Osteocyte (in vitro differentiated cells): ENCODE measurements around the gene ATG14. TPM values are rescaled to one million over a fixed set of nuclear protein-coding genes. Genes with fewer than 3 reads are reported as not detected.

Experiments
- DNase-seq: peaks from one replicate; pipeline ENCODE4 v3.0.0; 2021; ENCODE audit warnings: mixed read lengths; ENCODE audit not compliant: unreplicated experiment; ENCODE audit errors: extremely low spot score
- H3K27ac Mint-ChIP-seq: one replicate; pipeline ENCODE4 v1.8.0; 2021; ENCODE audit warnings: mild to moderate bottlenecking, mixed read lengths; ENCODE audit not compliant: unreplicated experiment
- H3K27me3 Mint-ChIP-seq: one replicate; pipeline ENCODE4 v1.8.0; 2021; ENCODE audit warnings: mixed read lengths; ENCODE audit not compliant: unreplicated experiment
- H3K36me3 Mint-ChIP-seq: one replicate; pipeline ENCODE4 v1.8.0; 2021; ENCODE audit warnings: mixed read lengths; ENCODE audit not compliant: unreplicated experiment
- H3K4me1 Mint-ChIP-seq: one replicate; pipeline ENCODE4 v1.8.0; 2021; ENCODE audit warnings: mixed read lengths; ENCODE audit not compliant: unreplicated experiment
- H3K4me3 Mint-ChIP-seq: one replicate; pipeline ENCODE4 v1.8.0; 2021; ENCODE audit warnings: mild to moderate bottlenecking, moderate library complexity, mixed read lengths; ENCODE audit not compliant: unreplicated experiment
- H3K9me3 Mint-ChIP-seq: one replicate; pipeline ENCODE4 v1.8.0; 2021; ENCODE audit warnings: mixed read lengths; ENCODE audit not compliant: unreplicated experiment
- CTCF ChIP-seq: fragments of 200-600 bp; sonication (generic); IDR thresholded peaks from 2 replicates; pipeline ENCODE4 v1.5.0; 2021; ENCODE audit warnings: antibody characterized with exemption, mild to moderate bottlenecking, moderate library complexity
- total RNA-seq: library from RNA; stranded (reverse); gene quantifications from 2 replicates; pipeline ENCODE4 v1.2.1, GENCODE V29; 2021

ATG14 gene
- total RNA-seq, 1 donor from 2014 or later = 13.8 TPM

GRCh38 chr14:55401751-55402150, 9.9 kb downstream of the ATG14 start:
- H3K4me3 Mint-ChIP-seq = no peak overlapping the region
- no peak for TF ChIP-seq CTCF
- H3K4me1 Mint-ChIP-seq = peaks cover 18% of the 10 kb centered on the region
- DNase-seq = no peak
- H3K27me3 Mint-ChIP-seq = no peaks in the 10 kb centered on the region
- H3K27ac Mint-ChIP-seq = peak overlapping the region; percentile 40
- no peaks in the 10 kb centered on the region for H3K9me3 Mint-ChIP-seq
- peaks cover 1% of the 10 kb centered on the region for H3K36me3 Mint-ChIP-seq

- DNase-seq = no peak
- H3K4me3 Mint-ChIP-seq = no peak overlapping the region
- no peaks in the 10 kb centered on the region for H3K27me3 Mint-ChIP-seq
- H3K4me1 Mint-ChIP-seq = peaks cover 18% of the 10 kb centered on the region
- peak overlapping the region; percentile 63 for H3K27ac Mint-ChIP-seq
- H3K9me3 Mint-ChIP-seq = no peaks in the 10 kb centered on the region
- H3K36me3 Mint-ChIP-seq = peaks cover 9% of the 10 kb centered on the region
- TF ChIP-seq CTCF = no peak
Observed at GRCh38 chr14:55399852-55400251, 11.8 kb downstream of the ATG14 start.

- DNase-seq = no peak
- TF ChIP-seq CTCF = no peak
- no peaks in the 10 kb centered on the region for H3K9me3 Mint-ChIP-seq
- H3K4me3 Mint-ChIP-seq = no peak overlapping the region
- peaks cover 18% of the 10 kb centered on the region for H3K4me1 Mint-ChIP-seq
- H3K27ac Mint-ChIP-seq = peak overlapping the region; percentile 55
- peaks cover 12% of the 10 kb centered on the region for H3K36me3 Mint-ChIP-seq
- H3K27me3 Mint-ChIP-seq = no peaks in the 10 kb centered on the region
Observed at GRCh38 chr14:55399183-55399582, 12.4 kb downstream of the ATG14 start.

GRCh38 chr14:55398679-55399078, 13.0 kb downstream of the ATG14 start:
- DNase-seq = no peak
- Mint-ChIP-seq H3K27me3 (no peaks in the 10 kb centered on the region), H3K27ac (peak overlapping the region; percentile 55), H3K36me3 (peaks cover 12% of the 10 kb centered on the region), H3K9me3 (no peaks in the 10 kb centered on the region), H3K4me1 (peaks cover 18% of the 10 kb centered on the region), H3K4me3 (no peak overlapping the region)
- TF ChIP-seq CTCF = no peak

- Mint-ChIP-seq H3K36me3 (peaks cover 33% of the 10 kb centered on the region), H3K27ac (peak overlapping the region; percentile 43), H3K9me3 (no peaks in the 10 kb centered on the region)
Observed at GRCh38 chr14:55389330-55389729, 22.3 kb downstream of the ATG14 start.

More at GRCh38 chr14:55389330-55389729, 22.3 kb downstream of the ATG14 start:
- H3K4me3 Mint-ChIP-seq = no peak overlapping the region
- TF ChIP-seq CTCF = no peak
- H3K27me3 Mint-ChIP-seq = no peaks in the 10 kb centered on the region
- peaks cover 19% of the 10 kb centered on the region for H3K4me1 Mint-ChIP-seq
- no peak for DNase-seq
